ENCODE results near the gene EPHB1.

DNA sequence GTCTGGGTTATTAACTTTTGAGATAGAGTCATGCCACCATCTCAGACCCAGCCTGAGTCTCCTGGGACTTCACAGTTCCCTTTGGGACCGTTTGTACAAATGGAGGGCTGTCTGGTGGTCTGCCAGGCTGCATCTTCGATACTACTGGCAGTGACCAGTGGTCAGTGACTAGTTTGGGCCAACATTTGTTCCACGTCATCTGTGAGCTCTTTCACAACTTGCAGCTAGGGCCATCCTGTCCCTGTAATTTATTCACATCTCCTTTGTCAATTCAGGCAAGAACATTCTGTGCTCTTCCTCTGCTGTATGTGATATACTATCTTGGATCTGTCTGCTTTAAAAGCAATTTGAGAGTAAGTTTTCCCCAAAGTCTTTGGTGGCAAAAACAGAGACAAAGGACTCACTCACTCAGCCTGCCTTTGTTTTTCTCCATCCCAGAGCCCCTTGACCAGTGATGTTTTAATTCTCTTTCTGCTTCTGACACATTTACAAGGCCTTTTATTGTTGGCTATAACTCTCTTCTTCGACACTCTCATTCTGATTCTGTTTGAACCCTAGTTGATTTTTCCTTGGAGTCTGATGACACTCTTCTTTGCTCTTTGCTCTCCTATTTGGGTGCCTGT, 353.4 kb downstream of the EPHB1 start:
- TF ChIP-seq CTCF (conservative IDR thresholded peaks at IDR 0.05; ENCODE audit: low read depth, low read length) (no peak), EZH2 (IDR thresholded peaks at IDR 0.05; ENCODE audit: borderline replicate concordance, low read depth, low read length, poor library complexity, severe bottlenecking) (no peak)

Data from A673 (cell line).